Adrenal gland (tissue), 12 donors: ENCODE results near the gene KCNAB1. TPM values are rescaled to one million over a fixed set of nuclear protein-coding genes. Genes with fewer than 3 reads are reported as not detected.
A peak's percentile ranks its signal among the peaks of the same experiment; 100 is the strongest.

Experiments
- DNase-seq, 7 donors: peaks; one replicate each; pipeline ENCODE4 v3.0.0-alpha.2; 2019 to 2020
- H3K27ac ChIP-seq, 5 donors: fragments of 200-600 bp; sonication (generic) in 4 of 5; 1 replicate in 3 of 5; 2 replicates in 2 of 5; pipeline versions ENCODE4 v1.5.1 to v1.8.0; 2016 to 2020; ENCODE audit warnings: mild to moderate bottlenecking in 1 of 5
- H3K27me3 ChIP-seq: fragments of 200-600 bp; 2 replicates; pipeline ENCODE4 v1.8.0; 2021
- H3K36me3 ChIP-seq, 2 donors: fragments of 200-600 bp; replicated peaks in 1 of 2; 1 replicate in 1 of 2; 2 replicates in 1 of 2; pipeline versions ENCODE4 v1.5.1 to v1.8.0; 2018 to 2022
- H3K4me1 ChIP-seq, 2 donors: fragments of 200-600 bp; replicated peaks in 1 of 2; 1 replicate in 1 of 2; 2 replicates in 1 of 2; pipeline versions ENCODE4 v1.5.1 to v1.8.0; 2018 to 2021
- H3K4me3 ChIP-seq, 4 donors: fragments of 200-600 bp; sonication (generic) in 3 of 4; one replicate each; pipeline ENCODE4 v1.5.1; 2016 to 2018
- H3K9me3 ChIP-seq, 3 donors: fragments of 200-600 bp; sonication (generic) in 1 of 3; replicated peaks in 1 of 3; 1 replicate in 2 of 3; 2 replicates in 1 of 3; pipeline versions ENCODE4 v1.5.1 to v1.8.0; 2016 to 2021
- CTCF ChIP-seq, 6 experiments: fragments of 450-650 bp in 4 of 6; fragments of 200-600 bp in 2 of 6; sonication (generic) in 1 of 6; IDR thresholded peaks; 1 replicate in 5 of 6; 2 replicates in 1 of 6; pipeline versions ENCODE4 v1.5.1 to v1.8.0; 2016 to 2021; ENCODE audit warnings: antibody characterized with exemption in 6 of 6, mild to moderate bottlenecking in 2 of 6, moderate library complexity in 1 of 6
- POLR2A ChIP-seq, 2 donors: fragments of 450-650 bp; IDR thresholded peaks; one replicate each; pipeline ENCODE4 v1.6.1; 2017; ENCODE audit warnings: antibody characterized with exemption in 2 of 2, mild to moderate bottlenecking in 2 of 2, moderate library complexity in 1 of 2
- WGBS, 4 donors: extraction: QIAGEN DNeasy Blood & Tissue Kit in 2 of 4; methylation state at CpG; one replicate each; pipeline versions ENCODE4 v1.1.5 to v1.1.7; 2013 to 2017; 5-methylcytosine and 5-hydroxymethylcytosine counted together
- intact Hi-C, 2 donors: fragments of 100-400 bp; cut with DNase I; formaldehyde crosslinking; loops; one replicate each; pipeline versions ENCODE4 v1.14.1 to v1.15.0; 2022 to 2023
- polyA plus RNA-seq, 3 donors: library from polyadenylated mRNA; stranded (reverse); fragments of 200-250 nt in 2 of 3; fragments of 350-450 nt in 1 of 3; fragmentation: Illumina TruSeq in 1 of 3; extraction: RNeasy Lipid Tissue Mini Kit (QIAGEN cat#74804) in 1 of 3; gene quantifications; one replicate each; pipeline ENCODE4 v1.2.3, GENCODE V29; 2013 to 2014
- total RNA-seq, 9 donors: library from RNA; depleted of rRNA in 4 of 9; stranded (reverse); fragments of >200 nt in 4 of 9; fragments of 120-200 nt in 1 of 9; fragmentation: NEBNext Ultra II Directional in 1 of 9; extraction: Animal tissue kit (Norgen Biotek cat#: 25700) in 1 of 9; gene quantifications; one replicate each; pipeline versions ENCODE4 v1.1.0 to v1.2.4, GENCODE V29; 2013 to 2023
- donor health status: healthy with polysubstance abuse.
- donor health status: Bipolar disorder and iron deficiency.
- donor health status: DM: yes; HTN: yes; CAD: no.
- donor health status: DM: no; HTN: no; CAD: no.
- donor health status: DM: no; HTN: no; CAD: no.
- donor health status: DM: yes; HTN: yes; CAD: no.

KCNAB1 gene
- total and polyA plus RNA-seq, 12 donors = 0.36 to 5.0 (median 1.5) TPM

- TF ChIP-seq POLR2A (IDR thresholded peaks at IDR 0.05) (no peak), CTCF (IDR thresholded peaks at IDR 0.05) (no peak)
- Histone ChIP-seq H3K36me3 (no peaks in the 10 kb centered on the region), H3K27ac (no peak overlapping the region), H3K4me3 (no peak overlapping the region), H3K27me3 (no peaks in the 10 kb centered on the region), H3K9me3 (no peaks in the 10 kb centered on the region), H3K4me1 (no peaks in the 10 kb centered on the region)
- no peak for DNase-seq
- intact Hi-C loops = no loop called here
- 81 to 94% (median 90%) methylated on average over 2 to 3 of the region's 3 CpGs for WGBS, 4 donors
These were observed 258.5 kb downstream of the KCNAB1 start for GRCh38 chr3:156378871-156379270.

- DNase-seq = no peak
- WGBS, 4 donors = 86 to 94% (median 86%) methylated on average over 1 of the region's 1 CpG
- intact Hi-C loops = no loop called here
These were observed 258.9 kb downstream of the KCNAB1 start for GRCh38 chr3:156379327-156379726.

GRCh38 chr3:156381253-156381652 is 260.9 kb downstream of the KCNAB1 start:
- WGBS, 4 donors = 0 to 89% (median 62%) methylated on average over 1 of the region's 1 CpG
- Histone ChIP-seq H3K9me3 (no peaks in the 10 kb centered on the region), H3K4me1 (no peaks in the 10 kb centered on the region), H3K4me3 (no peak overlapping the region), H3K36me3 (no peaks in the 10 kb centered on the region), H3K27me3 (no peaks in the 10 kb centered on the region), H3K27ac (no peak overlapping the region)
- TF ChIP-seq CTCF (IDR thresholded peaks at IDR 0.05) (no peak), POLR2A (IDR thresholded peaks at IDR 0.05) (no peak)
- intact Hi-C loops = loop anchor here in 1 of 2 donors (10.0 kb wide), 1 partner anchor 226 kb away; no protein-coding TSS in a partner anchor
- DNase-seq = no peak

More at GRCh38 chr3:156379327-156379726, 258.9 kb downstream of the KCNAB1 start:
- no peak overlapping the region for H3K27ac ChIP-seq
- H3K4me3 ChIP-seq = no peak overlapping the region
- H3K4me1 ChIP-seq = no peaks in the 10 kb centered on the region
- H3K9me3 ChIP-seq = no peaks in the 10 kb centered on the region
- H3K36me3 ChIP-seq = no peaks in the 10 kb centered on the region
- no peaks in the 10 kb centered on the region for H3K27me3 ChIP-seq
- TF ChIP-seq POLR2A (IDR thresholded peaks at IDR 0.05) (no peak), CTCF (IDR thresholded peaks at IDR 0.05) (no peak)

- Histone ChIP-seq H3K4me1 (no peaks in the 10 kb centered on the region), H3K9me3 (no peaks in the 10 kb centered on the region), H3K27ac (no peak overlapping the region), H3K27me3 (no peaks in the 10 kb centered on the region), H3K36me3 (no peaks in the 10 kb centered on the region), H3K4me3 (no peak overlapping the region)
- 82 to 92% (median 85%) methylated on average over 9 of the region's 9 CpGs for WGBS, 4 donors
- intact Hi-C loops = loop anchor here in 1 of 2 donors (10.0 kb wide), 1 partner anchor 228 kb away; no protein-coding TSS in a partner anchor
- peak; percentile 34 to 63 (median 50) for TF ChIP-seq CTCF (IDR thresholded peaks at IDR 0.05)
- TF ChIP-seq POLR2A (IDR thresholded peaks at IDR 0.05) = no peak
- peak in 6 of 7 donors; percentile 16 to 60 (median 32) for DNase-seq
These were observed 262.3 kb downstream of the KCNAB1 start for GRCh38 chr3:156382458-156383346.
